GM19452 (cell line): ENCODE data around the gene UMAD1.

Experiments
- ATAC-seq: cut with Tn5 transposase; IDR thresholded peaks from one replicate; pipeline ENCODE4 v1.9.1; 2021; ENCODE audit not compliant: unreplicated experiment

The UMAD1 gene

GRCh38 chr7:7720193-7720592 lies 79.6 kb downstream of the UMAD1 start:
- ATAC-seq: no peak

GRCh38 chr7:7720750-7721621 lies 80.4 kb downstream of the UMAD1 start:
- ATAC-seq: no peak

GRCh38 chr7:7731732-7732131 lies 91.2 kb downstream of the UMAD1 start:
- ATAC-seq: no peak

- no peak for ATAC-seq
Measured at GRCh38 chr7:7732621-7733281, 92.2 kb downstream of the UMAD1 start.

- ATAC-seq: no peak
Measured at GRCh38 chr7:7736671-7737070, 96.1 kb downstream of the UMAD1 start.

GRCh38 chr7:7737674-7738073 lies 97.1 kb downstream of the UMAD1 start:
- ATAC-seq: no peak

- ATAC-seq: no peak
Measured at GRCh38 chr7:7738177-7738576, 97.6 kb downstream of the UMAD1 start.

GRCh38 chr7:7738622-7739021 lies 98.1 kb downstream of the UMAD1 start:
- no peak for ATAC-seq

GRCh38 chr7:7739204-7740036 lies 98.9 kb downstream of the UMAD1 start:
- no peak for ATAC-seq

- ATAC-seq: no peak
Measured at GRCh38 chr7:7740037-7740355, 99.4 kb downstream of the UMAD1 start.

- no peak for ATAC-seq
Measured at GRCh38 chr7:7742223-7742622, 101.7 kb downstream of the UMAD1 start.

GRCh38 chr7:7745258-7745657 lies 104.7 kb downstream of the UMAD1 start:
- no peak for ATAC-seq

- no peak for ATAC-seq
Measured at GRCh38 chr7:7745966-7746365, 105.4 kb downstream of the UMAD1 start.

- ATAC-seq: no peak
Measured at GRCh38 chr7:7746458-7746857, 105.9 kb downstream of the UMAD1 start.

- ATAC-seq: no peak
Measured at GRCh38 chr7:7750571-7751242, 110.2 kb downstream of the UMAD1 start.

GRCh38 chr7:7751243-7752092 lies 110.9 kb downstream of the UMAD1 start:
- no peak for ATAC-seq

GRCh38 chr7:7756577-7756976 lies 116.0 kb downstream of the UMAD1 start:
- no peak for ATAC-seq

GRCh38 chr7:7757576-7757975 lies 117.0 kb downstream of the UMAD1 start:
- ATAC-seq: no peak

GRCh38 chr7:7761340-7761973 lies 120.9 kb downstream of the UMAD1 start:
- no peak for ATAC-seq
